ENCODE measurements around the gene FAM110D.

The FAM110D gene

GRCh38 chr1:26158908-26159742 lies at the start of gene FAM110D:
TSS of gene FAM110D (plus strand) at chr1:26159079. CDS start at chr1:26161292, 2,213 bp downstream.
- no peak for DNase-seq

DNA sequence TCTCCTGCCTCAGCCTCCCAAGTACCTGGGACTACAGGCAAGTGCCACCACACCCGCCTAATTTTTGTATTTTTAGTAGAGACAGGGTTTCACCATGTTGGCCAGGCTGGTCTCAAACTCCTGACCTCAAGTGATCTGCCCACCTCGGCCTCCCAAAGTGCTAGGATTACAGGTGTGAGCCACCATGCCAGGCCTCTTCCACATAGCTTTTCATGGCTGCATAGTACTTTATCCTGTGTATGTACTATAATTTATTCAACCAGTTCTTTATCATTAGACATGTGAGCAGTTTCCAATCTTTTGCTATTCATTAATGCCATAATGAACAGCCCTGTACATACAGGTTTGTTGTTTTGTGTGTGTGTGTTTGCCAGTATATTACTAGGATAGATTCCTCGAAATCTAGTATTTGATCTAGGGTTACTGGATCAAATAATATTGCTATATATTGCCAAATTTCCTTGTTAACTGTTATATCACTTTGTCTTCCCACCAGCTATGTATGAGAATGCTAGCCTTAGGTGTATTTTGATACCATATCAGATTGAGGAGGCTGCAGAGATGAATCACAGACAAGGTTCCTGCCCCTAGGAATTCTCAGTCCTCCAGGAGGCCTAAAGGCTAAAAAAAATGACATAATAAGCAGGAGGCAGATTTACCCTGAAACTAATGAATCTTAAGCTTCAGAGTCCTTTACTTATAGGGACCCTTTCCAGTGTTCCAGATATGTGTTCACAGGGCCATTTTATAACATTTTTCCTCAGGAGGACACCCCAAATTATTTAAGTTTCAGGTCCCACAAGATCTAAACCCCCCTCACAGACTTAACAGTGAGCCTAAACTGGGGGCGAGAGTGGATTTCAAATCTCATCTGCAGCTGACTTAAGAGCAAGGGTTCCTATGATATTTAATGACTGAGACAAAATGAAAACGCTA lies 49.4 kb upstream of the FAM110D start:
- DNase-seq = no peak

- DNase-seq = peak; percentile 28 to 51
Measured at GRCh38 chr1:26110731-26111529, 47.9 kb upstream of the FAM110D start.

GRCh38 chr1:26111530-26112406 lies 47.1 kb upstream of the FAM110D start, which contains the start of gene PDIK1L:
TSS of gene PDIK1L (plus strand) at chr1:26111824. CDS start at chr1:26114309, 2,485 bp downstream.
- DNase-seq = peak; percentile 86 to 91

GRCh38 chr1:26112407-26112775 lies 46.5 kb upstream of the FAM110D start:
- DNase-seq = no peak

GRCh38 chr1:26114165-26114927 lies 44.5 kb upstream of the FAM110D start:
- no peak for DNase-seq

- DNase-seq = no peak
Measured at GRCh38 chr1:26119892-26120608, 38.8 kb upstream of the FAM110D start.

DNA sequence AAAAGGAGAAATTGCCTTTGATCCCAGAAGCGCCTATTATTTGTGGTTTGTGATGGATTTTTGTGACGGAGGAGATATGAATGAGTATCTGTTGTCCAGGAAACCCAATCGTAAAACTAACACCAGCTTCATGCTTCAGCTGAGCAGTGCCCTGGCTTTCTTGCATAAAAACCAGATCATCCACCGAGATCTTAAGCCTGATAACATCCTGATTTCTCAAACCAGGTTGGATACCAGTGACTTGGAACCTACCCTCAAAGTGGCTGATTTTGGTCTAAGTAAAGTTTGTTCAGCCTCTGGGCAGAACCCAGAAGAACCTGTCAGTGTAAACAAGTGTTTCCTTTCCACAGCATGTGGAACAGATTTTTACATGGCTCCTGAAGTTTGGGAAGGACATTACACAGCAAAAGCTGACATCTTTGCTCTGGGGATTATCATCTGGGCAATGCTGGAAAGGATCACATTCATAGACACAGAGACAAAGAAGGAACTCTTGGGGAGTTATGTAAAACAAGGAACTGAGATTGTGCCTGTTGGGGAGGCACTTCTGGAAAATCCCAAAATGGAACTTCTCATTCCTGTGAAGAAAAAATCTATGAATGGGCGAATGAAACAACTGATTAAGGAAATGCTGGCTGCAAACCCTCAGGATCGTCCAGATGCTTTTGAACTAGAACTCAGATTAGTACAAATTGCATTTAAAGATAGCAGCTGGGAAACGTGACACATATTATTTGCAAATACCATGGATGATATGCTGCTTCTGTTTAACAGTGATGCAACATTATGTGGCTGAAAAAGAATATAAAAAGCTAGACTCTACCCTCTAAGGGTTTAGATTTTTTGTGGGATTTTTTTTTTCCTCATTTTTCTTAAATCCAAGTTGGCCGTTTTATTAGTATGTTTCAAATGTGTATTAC lies 36.8 kb upstream of the FAM110D start:
- no peak for DNase-seq

DNA sequence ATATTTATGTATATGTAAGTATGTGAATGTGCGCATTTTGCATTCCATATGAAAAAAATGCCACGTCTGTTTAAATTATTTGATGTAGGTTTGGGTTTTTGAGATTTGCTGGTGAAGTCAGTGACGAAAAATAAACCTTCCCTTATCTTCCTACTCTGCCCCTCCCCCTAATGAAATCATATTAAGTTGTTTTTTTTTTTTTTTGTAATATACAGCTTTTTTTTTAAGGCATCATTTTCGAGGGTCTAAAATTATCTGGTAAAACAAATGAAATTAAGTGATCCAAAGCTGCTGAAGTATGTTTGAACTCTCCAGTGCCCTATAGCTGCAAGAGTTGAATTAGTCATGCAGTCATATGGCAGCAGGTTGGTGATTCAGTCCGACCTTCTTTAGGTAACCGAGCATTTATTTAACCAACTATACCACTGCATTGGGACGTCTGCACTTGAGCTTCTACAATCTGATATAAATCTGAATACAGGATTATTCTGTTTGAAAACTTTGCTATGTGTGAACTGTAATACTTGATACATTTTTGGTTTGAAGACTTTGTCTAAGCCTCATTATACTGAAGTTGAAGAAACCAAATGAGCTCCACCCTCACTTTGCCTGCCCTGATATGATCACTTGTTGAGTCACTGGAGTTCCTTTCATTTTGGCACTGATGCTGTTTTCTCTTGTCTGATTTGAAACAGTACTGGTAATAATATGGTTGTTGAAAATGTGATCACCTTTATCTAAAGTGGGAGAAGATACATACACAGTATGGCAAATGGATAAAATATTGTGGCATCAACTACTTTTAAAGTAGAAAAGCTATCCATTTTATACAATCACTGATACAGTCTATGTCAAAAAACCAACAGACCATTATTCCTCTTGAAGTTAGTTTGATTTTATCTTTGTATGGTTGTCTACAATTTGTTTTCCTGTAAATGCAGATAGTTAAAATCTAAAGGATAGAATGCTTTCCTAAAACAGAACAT lies 35.6 kb upstream of the FAM110D start:
- no peak for DNase-seq

DNA sequence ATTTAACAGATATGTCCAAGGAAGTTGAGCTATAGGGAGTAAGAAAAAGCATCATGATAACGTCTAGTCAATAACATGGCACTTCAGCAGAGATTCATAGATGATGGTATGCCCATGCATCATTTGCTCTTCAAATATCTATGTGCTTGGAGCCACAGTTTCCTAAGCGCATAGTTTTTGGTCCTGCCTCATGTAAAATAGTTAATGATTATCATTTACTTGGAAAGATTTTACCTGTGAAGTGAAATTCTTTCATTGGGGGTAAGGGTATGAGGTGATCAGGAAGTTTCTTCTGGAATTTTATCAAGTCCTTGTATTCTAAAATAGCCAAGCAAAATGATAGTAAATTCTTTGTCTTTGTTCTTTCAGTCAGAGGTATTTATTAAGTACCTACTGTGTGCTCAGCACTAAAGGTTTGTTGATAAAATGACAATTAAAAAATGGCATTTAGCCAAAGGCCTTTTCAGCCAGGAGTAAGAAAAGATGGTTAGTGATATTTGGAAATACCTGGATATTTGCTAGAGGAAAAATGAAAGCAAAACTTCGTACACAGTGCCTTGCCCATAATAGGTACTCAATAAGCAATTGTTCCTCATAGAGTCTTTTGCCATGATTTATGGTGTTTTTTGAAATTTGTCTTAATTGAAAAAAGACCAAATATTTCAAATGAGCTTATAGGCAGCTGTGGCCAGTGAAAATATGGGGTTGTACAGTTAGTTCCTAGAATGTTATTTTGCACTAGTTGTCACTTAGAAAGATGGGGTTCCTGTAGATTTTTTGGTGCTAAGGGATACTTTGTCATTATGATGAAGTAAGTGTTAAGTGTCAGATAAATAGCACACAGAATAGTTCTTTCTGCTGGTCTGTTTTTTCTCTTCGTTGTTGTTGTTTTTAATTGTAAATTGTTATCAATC lies 34.2 kb upstream of the FAM110D start:
- DNase-seq = no peak

DNA sequence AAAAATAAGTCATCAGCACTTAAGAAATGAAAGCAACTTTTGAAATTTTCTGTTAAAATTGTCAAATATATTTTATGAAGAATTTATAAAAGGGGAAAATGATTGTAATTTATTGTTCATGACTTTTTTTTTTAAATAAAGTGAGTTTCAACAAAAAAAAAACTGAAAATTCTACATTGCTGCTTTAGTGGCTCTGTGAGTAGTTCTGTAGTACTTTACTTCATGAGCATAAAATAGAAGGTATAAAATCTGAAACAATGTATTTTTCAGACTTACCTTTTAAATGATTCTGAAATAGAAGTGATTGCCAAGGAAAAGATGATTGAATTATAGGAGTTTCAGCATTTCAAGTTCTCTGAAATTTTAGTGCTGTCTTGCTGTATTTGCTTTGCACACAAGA lies 33.5 kb upstream of the FAM110D start:
- DNase-seq = no peak

- no peak for DNase-seq
Measured at GRCh38 chr1:26125946-26126320, 32.9 kb upstream of the FAM110D start.

DNA sequence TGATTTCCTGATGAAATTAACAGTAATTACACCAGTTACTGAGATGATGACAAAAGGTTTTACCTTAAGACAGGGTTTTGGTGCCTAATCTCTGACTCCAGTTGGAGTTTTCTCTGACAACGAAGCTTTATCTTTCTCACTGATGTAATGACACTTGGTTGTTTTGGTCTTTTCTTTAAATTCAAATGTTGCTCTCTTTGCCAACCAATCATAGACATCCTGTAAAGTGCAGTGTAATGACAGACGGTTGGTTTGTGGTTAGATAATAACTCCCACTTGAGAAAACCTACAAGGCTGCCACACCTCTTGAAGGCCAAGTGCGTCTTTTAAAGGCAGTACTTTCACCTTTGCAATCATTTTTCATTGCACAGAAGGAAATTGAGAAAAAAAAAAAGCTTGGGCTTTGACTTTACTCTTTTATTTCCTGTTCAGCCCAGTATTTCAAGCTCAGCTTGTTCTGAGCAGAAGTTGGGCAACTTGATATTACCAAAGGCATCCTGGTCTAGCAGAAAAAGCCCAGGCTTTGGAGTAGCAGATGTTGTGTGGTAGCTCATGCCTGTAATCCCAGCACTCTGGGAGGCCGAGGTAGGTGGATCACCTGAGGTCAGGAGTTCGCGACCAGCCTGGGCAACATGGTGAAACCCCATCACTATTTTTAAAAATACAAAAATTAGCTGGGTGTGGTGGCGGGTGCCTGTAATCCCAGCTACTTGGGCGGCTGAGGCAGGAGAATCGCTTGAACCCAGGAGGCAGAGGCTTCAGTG lies 32.4 kb upstream of the FAM110D start:
- peak; percentile 88 to 99 for DNase-seq

DNA sequence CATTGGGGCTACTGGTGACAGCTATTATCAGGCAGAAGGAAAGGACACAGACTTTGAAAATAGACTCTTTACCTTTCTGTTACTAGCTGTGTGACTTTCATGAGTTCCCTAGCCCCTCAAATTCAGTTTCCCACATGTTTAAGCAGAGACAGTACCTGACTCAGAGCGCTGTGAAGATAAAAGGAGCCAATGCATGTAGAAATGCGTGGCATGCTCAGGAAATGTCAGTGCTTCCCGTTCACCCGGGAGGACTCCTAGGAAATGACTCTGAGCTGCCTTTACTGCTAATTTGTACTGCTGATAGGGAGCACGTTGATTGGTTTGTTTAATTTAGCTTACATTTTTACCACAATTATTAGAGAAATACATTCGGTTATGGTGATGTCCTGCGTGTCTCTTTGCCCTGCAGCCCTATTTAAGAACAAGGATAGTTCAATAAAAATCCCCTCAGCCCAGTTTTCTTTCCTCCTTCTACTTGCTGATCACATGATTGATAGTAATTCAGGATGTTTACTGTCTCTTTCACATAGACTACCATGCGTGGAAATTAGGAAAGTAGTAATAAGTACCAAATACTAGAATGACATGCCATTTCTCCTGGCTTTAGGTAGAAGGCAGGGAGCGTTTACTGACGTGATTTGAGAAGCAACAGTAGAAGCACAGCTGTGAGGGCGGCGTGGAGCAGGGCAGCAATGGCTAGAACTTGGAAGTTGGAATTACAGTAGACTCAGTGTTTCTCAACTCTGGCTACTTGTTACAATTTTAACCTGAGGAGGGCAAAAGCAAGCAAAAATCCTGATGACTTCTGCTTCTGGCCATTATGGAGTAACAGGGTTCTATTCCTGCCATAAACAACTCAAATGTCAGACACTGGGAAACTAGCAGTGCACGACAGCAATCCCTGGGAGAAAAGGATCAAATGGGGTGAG lies 31.4 kb upstream of the FAM110D start:
- DNase-seq = peak in 1 of 2 experiments; percentile 19

- DNase-seq = no peak
Measured at GRCh38 chr1:26129778-26130177, 29.1 kb upstream of the FAM110D start.

Measured in AML-193 (cell line).